ENCODE data around the gene FAM8A1.
"Not testable (repeated sequence)": the region's sequence is repeated elsewhere in the genome, so short reads cannot be mapped to it uniquely, and the experiment has no call there.

Gene FAM8A1

GRCh38 chr6:17599877-17600526, at the start of gene FAM8A1:
Gene FAM8A1, plus strand, starts transcription at chr6:17600302. Its CDS starts 108 bp downstream, at chr6:17600410.
- peak within 1 kb of the TSS; percentile 93 for H3K27ac Mint-ChIP-seq (ENCODE audit: low read depth)
- H3K9me3 Mint-ChIP-seq, result no peaks in the 10 kb centered on the region
- ATAC-seq (replicated peaks; ENCODE audit: extremely low read depth, poor library complexity, severe bottlenecking), result peak; percentile 86
- peaks cover 32% of the 10 kb centered on the region for H3K4me1 Mint-ChIP-seq
- H3K27me3 Mint-ChIP-seq, result no peaks in the 10 kb centered on the region
- peaks cover 16% of the 10 kb centered on the region for H3K36me3 Mint-ChIP-seq (ENCODE audit: insufficient read depth)
- H3K4me3 Mint-ChIP-seq, result peak within 1 kb of the TSS; percentile 96
- DNase-seq (ENCODE audit: low spot score in 2 of 2), result peak; percentile 88 to 93

GRCh38 chr6:17551383-17551958, 48.6 kb upstream of the FAM8A1 start:
- H3K27me3 Mint-ChIP-seq, result peaks cover 80% of the 10 kb centered on the region

GRCh38 chr6:17552861-17553260, 47.2 kb upstream of the FAM8A1 start:
- no peak for DNase-seq (ENCODE audit: low spot score in 2 of 2)
- H3K27ac Mint-ChIP-seq (ENCODE audit: low read depth), result no peak overlapping the region
- peaks cover 68% of the 10 kb centered on the region for H3K27me3 Mint-ChIP-seq

More at GRCh38 chr6:17551383-17551958, 48.6 kb upstream of the FAM8A1 start:
- H3K36me3 Mint-ChIP-seq (ENCODE audit: insufficient read depth), result no peaks in the 10 kb centered on the region
- no peak overlapping the region for H3K4me3 Mint-ChIP-seq
- no peaks in the 10 kb centered on the region for H3K9me3 Mint-ChIP-seq
- ATAC-seq (replicated peaks; ENCODE audit: extremely low read depth, poor library complexity, severe bottlenecking) (no peak), DNase-seq (ENCODE audit: low spot score in 2 of 2) (no peak)
- no peaks in the 10 kb centered on the region for H3K4me1 Mint-ChIP-seq
- no peak overlapping the region for H3K27ac Mint-ChIP-seq (ENCODE audit: low read depth)

GRCh38 chr6:17556014-17556413, 44.1 kb upstream of the FAM8A1 start:
- peaks cover 52% of the 10 kb centered on the region for H3K27me3 Mint-ChIP-seq
- H3K4me3 Mint-ChIP-seq, result no peak overlapping the region
- no peaks in the 10 kb centered on the region for H3K36me3 Mint-ChIP-seq (ENCODE audit: insufficient read depth)

More at GRCh38 chr6:17552861-17553260, 47.2 kb upstream of the FAM8A1 start:
- no peak for ATAC-seq (replicated peaks; ENCODE audit: extremely low read depth, poor library complexity, severe bottlenecking)
- no peaks in the 10 kb centered on the region for H3K9me3 Mint-ChIP-seq
- no peaks in the 10 kb centered on the region for H3K36me3 Mint-ChIP-seq (ENCODE audit: insufficient read depth)
- H3K4me3 Mint-ChIP-seq, result no peak overlapping the region
- no peaks in the 10 kb centered on the region for H3K4me1 Mint-ChIP-seq

GRCh38 chr6:17562636-17563035, 37.5 kb upstream of the FAM8A1 start:
- H3K4me3 Mint-ChIP-seq, result no peak overlapping the region
- H3K27ac Mint-ChIP-seq (ENCODE audit: low read depth), result no peak overlapping the region
- DNase-seq (ENCODE audit: low spot score in 2 of 2) (no peak), ATAC-seq (replicated peaks; ENCODE audit: extremely low read depth, poor library complexity, severe bottlenecking) (no peak)
- no peaks in the 10 kb centered on the region for H3K36me3 Mint-ChIP-seq (ENCODE audit: insufficient read depth)
- no peaks in the 10 kb centered on the region for H3K27me3 Mint-ChIP-seq
- H3K4me1 Mint-ChIP-seq, result no peaks in the 10 kb centered on the region
- H3K9me3 Mint-ChIP-seq, result no peaks in the 10 kb centered on the region

More at GRCh38 chr6:17556014-17556413, 44.1 kb upstream of the FAM8A1 start:
- no peak for DNase-seq (ENCODE audit: low spot score in 2 of 2)
- ATAC-seq (replicated peaks; ENCODE audit: extremely low read depth, poor library complexity, severe bottlenecking), result no peak
- Mint-ChIP-seq H3K4me1 (no peaks in the 10 kb centered on the region), H3K27ac (ENCODE audit: low read depth) (no peak overlapping the region), H3K9me3 (no peaks in the 10 kb centered on the region)

GRCh38 chr6:17565399-17565798, 34.7 kb upstream of the FAM8A1 start:
- H3K36me3 Mint-ChIP-seq (ENCODE audit: insufficient read depth), result no peaks in the 10 kb centered on the region

GRCh38 chr6:17574866-17575560, 25.1 kb upstream of the FAM8A1 start:
- no peak overlapping the region for H3K27ac Mint-ChIP-seq (ENCODE audit: low read depth)
- H3K9me3 Mint-ChIP-seq, result no peaks in the 10 kb centered on the region
- ATAC-seq (replicated peaks; ENCODE audit: extremely low read depth, poor library complexity, severe bottlenecking) (no peak), DNase-seq (ENCODE audit: low spot score in 2 of 2) (no peak)
- no peak overlapping the region for H3K4me3 Mint-ChIP-seq
- H3K36me3 Mint-ChIP-seq (ENCODE audit: insufficient read depth), result no peaks in the 10 kb centered on the region
- H3K4me1 Mint-ChIP-seq, result no peaks in the 10 kb centered on the region
- peaks cover 46% of the 10 kb centered on the region for H3K27me3 Mint-ChIP-seq

More at GRCh38 chr6:17565399-17565798, 34.7 kb upstream of the FAM8A1 start:
- DNase-seq (ENCODE audit: low spot score in 2 of 2), result no peak
- ATAC-seq (replicated peaks; ENCODE audit: extremely low read depth, poor library complexity, severe bottlenecking), result no peak
- Mint-ChIP-seq H3K4me3 (no peak overlapping the region), H3K4me1 (no peaks in the 10 kb centered on the region), H3K27ac (ENCODE audit: low read depth) (no peak overlapping the region), H3K9me3 (no peaks in the 10 kb centered on the region), H3K27me3 (peaks cover 23% of the 10 kb centered on the region)

GRCh38 chr6:17577059-17577458, 23.0 kb upstream of the FAM8A1 start:
- Mint-ChIP-seq H3K36me3 (ENCODE audit: insufficient read depth) (no peaks in the 10 kb centered on the region), H3K27ac (ENCODE audit: low read depth) (no peak overlapping the region), H3K27me3 (peaks cover 26% of the 10 kb centered on the region), H3K4me1 (no peaks in the 10 kb centered on the region), H3K9me3 (no peaks in the 10 kb centered on the region), H3K4me3 (no peak overlapping the region)
- no peak for ATAC-seq (replicated peaks; ENCODE audit: extremely low read depth, poor library complexity, severe bottlenecking)
- DNase-seq (ENCODE audit: low spot score in 2 of 2), result no peak

- Mint-ChIP-seq H3K9me3 (no peaks in the 10 kb centered on the region), H3K4me3 (peak overlapping the region; percentile 71), H3K36me3 (ENCODE audit: insufficient read depth) (no peaks in the 10 kb centered on the region), H3K4me1 (no peaks in the 10 kb centered on the region), H3K27me3 (no peaks in the 10 kb centered on the region), H3K27ac (ENCODE audit: low read depth) (no peak overlapping the region)
- DNase-seq (ENCODE audit: low spot score in 2 of 2) (no peak), ATAC-seq (replicated peaks; ENCODE audit: extremely low read depth, poor library complexity, severe bottlenecking) (peak; percentile 79)
These were observed 19.5 kb upstream of the FAM8A1 start for GRCh38 chr6:17580518-17581048.

- not testable (repeated sequence) for H3K27ac Mint-ChIP-seq (ENCODE audit: low read depth); DNase-seq (ENCODE audit: low spot score in 2 of 2); H3K9me3 Mint-ChIP-seq; H3K36me3 Mint-ChIP-seq (ENCODE audit: insufficient read depth); H3K27me3 Mint-ChIP-seq; H3K4me1 Mint-ChIP-seq; ATAC-seq (replicated peaks; ENCODE audit: extremely low read depth, poor library complexity, severe bottlenecking)
- H3K4me3 Mint-ChIP-seq, result peak overlapping the region; percentile 71
These were observed 18.8 kb upstream of the FAM8A1 start for GRCh38 chr6:17581282-17581681.

GRCh38 chr6:17583811-17584210, 16.3 kb upstream of the FAM8A1 start:
- Mint-ChIP-seq H3K36me3 (ENCODE audit: insufficient read depth) (no peaks in the 10 kb centered on the region), H3K27ac (ENCODE audit: low read depth) (no peak overlapping the region), H3K27me3 (no peaks in the 10 kb centered on the region), H3K4me1 (no peaks in the 10 kb centered on the region), H3K9me3 (no peaks in the 10 kb centered on the region), H3K4me3 (no peak overlapping the region)
- ATAC-seq (replicated peaks; ENCODE audit: extremely low read depth, poor library complexity, severe bottlenecking) (no peak), DNase-seq (ENCODE audit: low spot score in 2 of 2) (no peak)

GRCh38 chr6:17584241-17584803, 15.8 kb upstream of the FAM8A1 start:
- Mint-ChIP-seq H3K4me1 (peaks cover 5% of the 10 kb centered on the region), H3K4me3 (no peak overlapping the region), H3K27ac (ENCODE audit: low read depth) (no peak overlapping the region), H3K9me3 (no peaks in the 10 kb centered on the region), H3K27me3 (no peaks in the 10 kb centered on the region), H3K36me3 (ENCODE audit: insufficient read depth) (no peaks in the 10 kb centered on the region)
- ATAC-seq (replicated peaks; ENCODE audit: extremely low read depth, poor library complexity, severe bottlenecking), result no peak
- no peak for DNase-seq (ENCODE audit: low spot score in 2 of 2)
